Peyer's patch (tissue), 4 donors: ENCODE data around the gene CCDC51.
"Not testable (repeated sequence)": the region's sequence is repeated elsewhere in the genome, so short reads cannot be mapped to it uniquely, and the experiment has no call there.

Experiments
- CTCF ChIP-seq, 6 experiments: fragments of 450-650 bp in 4 of 6; fragments of 200-600 bp in 2 of 6; sonication (generic) in 1 of 6; IDR thresholded peaks; one replicate each; pipeline ENCODE4 v1.5.1; 2017 to 2019; ENCODE audit warnings: antibody characterized with exemption in 6 of 6, mild to moderate bottlenecking in 3 of 6, moderate library complexity in 1 of 6
- POLR2A ChIP-seq, 2 donors: fragments of 450-650 bp; IDR thresholded peaks; one replicate each; pipeline ENCODE4 v1.5.1; 2017; ENCODE audit warnings: antibody characterized with exemption in 2 of 2, mild to moderate bottlenecking in 2 of 2, moderate library complexity in 2 of 2

GRCh38 chr3:48461767-48462166, 21.8 kb upstream of the CCDC51 start:
- TF ChIP-seq CTCF, POLR2A (IDR thresholded peaks at IDR 0.05): not testable (repeated sequence)
